BLaER1 (cell line): Measurements from ENCODE around the gene GET3.
A peak's percentile ranks its signal among the peaks of the same experiment; 100 is the strongest.

Source experiments
- H3K27ac ChIP-seq: shearing (Covaris generic); formaldehyde crosslinking; 2 replicates; pipeline ENCODE4 v1.8.1; 2022
- H3K27me3 ChIP-seq: shearing (Covaris generic); formaldehyde crosslinking; 2 replicates; pipeline ENCODE4 v1.8.1; 2022
- H3K36me3 ChIP-seq: shearing (Covaris generic); formaldehyde crosslinking; 2 replicates; pipeline ENCODE4 v1.8.1; 2022
- H3K4me1 ChIP-seq: shearing (Covaris generic); formaldehyde crosslinking; 2 replicates; pipeline ENCODE4 v1.8.1; 2022
- H3K4me2 ChIP-seq: shearing (Covaris generic); formaldehyde crosslinking; 2 replicates; pipeline ENCODE4 v1.8.1; 2022
- H3K4me3 ChIP-seq: shearing (Covaris generic); formaldehyde crosslinking; 2 replicates; pipeline ENCODE4 v1.8.1; 2022
- H3K9ac ChIP-seq: shearing (Covaris generic); formaldehyde crosslinking; 2 replicates; pipeline ENCODE4 v1.8.1; 2022
- H3K9me3 ChIP-seq: shearing (Covaris generic); formaldehyde crosslinking; 2 replicates; pipeline ENCODE4 v1.8.1; 2022
- H4K20me1 ChIP-seq: shearing (Covaris generic); formaldehyde crosslinking; 2 replicates; pipeline ENCODE4 v1.8.1; 2022
- Cebpa-rat ChIP-seq: shearing (Covaris generic); IDR thresholded peaks from 2 replicates; pipeline ENCODE4 v1.8.1; 2022

GET3 gene

DNA sequence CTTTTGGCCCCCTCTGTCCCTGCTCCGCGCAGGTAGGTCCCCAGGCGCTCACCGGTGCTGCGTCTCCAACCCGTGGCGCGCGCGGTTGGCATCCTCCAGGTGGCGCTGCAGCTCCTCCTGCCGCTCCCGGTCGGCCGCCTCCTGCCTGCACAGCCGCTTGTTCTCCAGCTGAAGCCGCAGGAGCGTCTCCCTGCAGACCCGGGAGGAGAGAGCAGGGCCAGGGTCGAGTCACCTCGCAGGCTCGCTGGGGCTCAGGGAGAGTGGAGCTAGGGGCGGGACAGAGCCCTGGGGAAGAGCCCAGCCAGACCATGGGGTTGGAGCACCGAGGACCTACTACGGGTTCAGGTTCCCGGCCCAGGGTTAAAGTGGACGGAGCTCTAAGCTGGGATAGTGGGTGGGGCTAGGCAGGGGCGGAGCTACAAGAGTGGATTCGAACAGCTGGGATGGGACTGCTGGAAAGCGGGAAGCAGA is 28.8 kb downstream of the GET3 start:
- H3K4me2 ChIP-seq = peak overlapping the region; percentile 80
- peak overlapping the region; percentile 59 for H3K4me3 ChIP-seq
- no peaks in the 10 kb centered on the region for H3K27me3 ChIP-seq
- no peaks in the 10 kb centered on the region for H3K9me3 ChIP-seq
- H3K4me1 ChIP-seq = peaks cover 25% of the 10 kb centered on the region
- no peak overlapping the region for H3K27ac ChIP-seq
- H3K9ac ChIP-seq = peak overlapping the region; percentile 53; the same call in 1 of the 2 replicates
- no peak for TF ChIP-seq Cebpa-rat
- H4K20me1 ChIP-seq = no peaks in the 10 kb centered on the region
- peaks cover 30% of the 10 kb centered on the region for H3K36me3 ChIP-seq

DNA sequence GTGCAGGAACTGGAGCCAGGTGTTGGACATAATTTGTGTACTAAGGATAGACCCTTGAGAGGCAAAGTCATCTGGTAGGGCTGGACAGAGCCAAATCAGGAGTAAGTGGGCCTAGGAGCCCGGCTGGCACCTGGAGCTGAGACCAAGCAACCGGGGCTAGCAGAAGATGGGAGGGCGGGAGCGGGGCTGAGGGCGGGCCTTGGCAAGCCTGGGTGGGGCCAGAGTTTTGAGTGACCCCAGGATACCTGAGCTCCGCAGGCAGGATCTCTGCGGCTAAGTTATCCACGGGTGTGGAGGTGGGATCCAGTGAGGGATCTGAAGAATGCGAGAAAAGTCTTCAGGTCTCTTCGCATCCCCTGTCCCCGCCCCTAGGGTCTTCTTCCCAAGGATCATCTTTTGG is 29.9 kb downstream of the GET3 start:
- H3K27ac ChIP-seq = no peak overlapping the region
- no peaks in the 10 kb centered on the region for H3K27me3 ChIP-seq
- H3K9ac ChIP-seq = no peak overlapping the region
- no peaks in the 10 kb centered on the region for H3K9me3 ChIP-seq
- peaks cover 25% of the 10 kb centered on the region for H3K4me1 ChIP-seq
- no peak overlapping the region for H3K4me3 ChIP-seq
- TF ChIP-seq Cebpa-rat = no peak
- H3K36me3 ChIP-seq = peaks cover 30% of the 10 kb centered on the region
- H3K4me2 ChIP-seq = no peak overlapping the region
- no peaks in the 10 kb centered on the region for H4K20me1 ChIP-seq

DNA sequence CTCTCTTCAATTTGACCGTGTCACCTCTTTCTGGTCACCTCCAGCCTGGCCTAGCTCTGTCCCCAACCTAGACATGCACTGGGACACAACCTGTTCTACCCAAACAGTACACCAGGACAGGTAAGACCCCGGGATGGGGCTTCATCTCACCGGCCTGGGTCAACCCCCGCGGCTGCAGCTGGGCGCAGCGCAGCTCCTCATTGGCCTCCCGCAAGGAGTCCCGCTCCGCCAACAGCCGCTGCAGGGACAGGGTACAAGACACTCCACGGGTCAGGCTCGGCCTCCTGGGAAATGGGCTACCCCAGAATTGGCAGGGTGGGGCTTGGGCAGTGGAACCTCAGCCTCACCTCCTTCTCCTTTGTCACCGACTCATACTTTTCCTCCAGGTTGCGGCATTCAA is 30.4 kb downstream of the GET3 start:
- Histone ChIP-seq H3K27ac (no peak overlapping the region), H3K36me3 (peaks cover 28% of the 10 kb centered on the region), H3K27me3 (no peaks in the 10 kb centered on the region), H3K4me2 (no peak overlapping the region), H3K9me3 (no peaks in the 10 kb centered on the region), H3K4me1 (peaks cover 25% of the 10 kb centered on the region), H3K9ac (no peak overlapping the region), H3K4me3 (no peak overlapping the region), H4K20me1 (no peaks in the 10 kb centered on the region)
- TF ChIP-seq Cebpa-rat = no peak

DNA sequence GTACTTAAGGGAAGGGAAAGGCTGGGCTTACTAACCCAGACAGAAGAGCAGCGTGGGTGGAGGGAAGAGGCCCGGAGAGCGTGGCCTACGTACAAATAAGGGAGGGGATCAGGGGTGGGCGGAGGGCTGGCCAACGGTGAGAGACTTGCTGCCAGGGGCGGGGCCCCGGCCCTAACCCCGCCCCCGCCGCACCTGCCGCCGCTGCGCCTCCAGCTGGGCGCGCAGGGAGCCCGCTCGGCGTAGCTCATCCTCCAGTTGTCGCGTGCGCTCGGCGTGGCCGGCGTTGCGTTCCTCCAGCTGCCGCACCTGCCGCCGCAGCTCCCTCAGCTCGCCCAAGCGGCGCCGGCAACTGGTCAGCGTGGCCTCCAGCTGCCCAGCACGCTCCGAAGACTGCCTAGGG is 32.4 kb downstream of the GET3 start:
- peak overlapping the region; percentile 88 for H3K4me2 ChIP-seq
- no peaks in the 10 kb centered on the region for H3K9me3 ChIP-seq
- no peaks in the 10 kb centered on the region for H3K27me3 ChIP-seq
- peak overlapping the region; percentile 36; the same call in 1 of the 2 replicates for H3K4me3 ChIP-seq
- peaks cover 36% of the 10 kb centered on the region for H3K4me1 ChIP-seq
- TF ChIP-seq Cebpa-rat = no peak
- H4K20me1 ChIP-seq = no peaks in the 10 kb centered on the region
- peaks cover 13% of the 10 kb centered on the region; the same call in 1 of the 2 replicates for H3K36me3 ChIP-seq
- peak overlapping the region; percentile 62; the same call in 1 of the 2 replicates for H3K27ac ChIP-seq
- peak overlapping the region; percentile 52; the same call in 1 of the 2 replicates for H3K9ac ChIP-seq

DNA sequence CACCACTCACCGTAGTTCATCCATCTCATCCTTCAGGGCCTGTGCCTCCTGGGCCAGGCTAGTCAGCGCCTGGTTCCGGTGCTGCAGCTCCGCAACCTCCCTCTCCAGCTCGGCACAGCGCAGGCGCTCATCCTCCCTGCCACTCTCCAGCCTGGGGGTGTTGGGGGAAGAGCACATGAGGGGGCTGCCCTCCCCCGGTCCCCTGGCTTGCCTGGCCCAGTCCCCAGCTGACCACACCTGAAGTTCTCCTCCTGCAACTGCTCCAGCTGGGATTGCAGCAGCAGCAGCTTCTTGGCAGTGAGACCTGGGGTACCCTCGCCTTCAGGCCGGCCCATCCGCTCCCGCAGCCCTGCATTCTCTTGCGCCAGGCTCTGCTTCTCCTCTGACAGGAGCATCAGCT is 33.6 kb downstream of the GET3 start:
- Histone ChIP-seq H3K4me1 (peaks cover 37% of the 10 kb centered on the region), H3K27me3 (no peaks in the 10 kb centered on the region)
- TF ChIP-seq Cebpa-rat = no peak

DNA sequence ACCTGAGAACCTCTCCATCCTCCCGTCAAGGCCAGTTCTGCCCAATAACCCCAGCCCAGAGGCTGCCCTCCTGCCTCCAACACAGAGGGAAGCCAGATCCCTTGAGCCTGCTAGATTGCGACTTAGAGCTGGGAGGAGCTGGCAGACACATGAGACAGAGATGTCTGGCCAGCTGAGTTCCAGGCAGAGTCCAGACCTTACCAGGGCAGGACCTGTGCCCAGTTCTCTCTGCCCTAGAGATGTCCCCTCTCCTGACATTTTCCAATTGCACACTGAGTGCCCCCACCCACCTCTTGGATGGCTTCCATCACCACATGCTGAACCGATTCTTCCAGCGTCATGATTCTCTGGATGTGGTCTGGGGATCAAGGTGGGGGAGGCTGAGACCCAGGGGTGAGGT is 35.0 kb downstream of the GET3 start:
- no peaks in the 10 kb centered on the region for H3K27me3 ChIP-seq
- H3K4me1 ChIP-seq = peaks cover 37% of the 10 kb centered on the region
- peaks cover 5% of the 10 kb centered on the region; the same call in 1 of the 2 replicates for H3K36me3 ChIP-seq
- H3K4me3 ChIP-seq = no peak overlapping the region
- no peaks in the 10 kb centered on the region for H3K9me3 ChIP-seq
- no peaks in the 10 kb centered on the region for H4K20me1 ChIP-seq
- no peak overlapping the region for H3K27ac ChIP-seq
- no peak overlapping the region for H3K9ac ChIP-seq
- TF ChIP-seq Cebpa-rat = no peak
- no peak overlapping the region for H3K4me2 ChIP-seq

More for the DNA sequence above, 33.6 kb downstream of the GET3 start:
- H3K36me3 ChIP-seq = peaks cover 5% of the 10 kb centered on the region; the same call in 1 of the 2 replicates
- H3K4me2 ChIP-seq = no peak overlapping the region
- no peak overlapping the region for H3K27ac ChIP-seq
- H3K4me3 ChIP-seq = no peak overlapping the region
- no peaks in the 10 kb centered on the region for H3K9me3 ChIP-seq
- no peaks in the 10 kb centered on the region for H4K20me1 ChIP-seq
- no peak overlapping the region for H3K9ac ChIP-seq

DNA sequence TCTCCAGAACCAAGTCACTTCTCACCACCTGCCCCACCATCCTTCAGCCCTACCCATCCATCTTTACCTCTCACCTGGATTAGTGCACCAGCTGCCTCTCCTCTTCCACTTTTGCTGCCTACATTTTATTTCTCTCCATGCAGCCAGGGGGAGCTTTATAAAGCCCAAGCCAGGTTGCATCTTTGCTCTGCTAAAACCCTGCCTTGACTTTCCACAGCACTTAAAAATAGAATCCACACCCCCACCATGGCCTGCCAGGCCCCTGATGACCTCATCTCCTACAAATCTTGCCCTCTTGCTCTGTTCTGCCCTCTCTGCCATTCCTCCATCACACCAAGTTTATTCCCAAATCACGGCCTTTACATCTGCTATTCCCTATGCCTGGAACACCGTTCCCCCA is 36.3 kb downstream of the GET3 start:
- TF ChIP-seq Cebpa-rat = no peak
- H3K27me3 ChIP-seq = no peaks in the 10 kb centered on the region
- no peaks in the 10 kb centered on the region for H3K9me3 ChIP-seq
- no peak overlapping the region for H3K4me2 ChIP-seq
- H3K27ac ChIP-seq = no peak overlapping the region
- H3K9ac ChIP-seq = no peak overlapping the region
- H3K4me3 ChIP-seq = no peak overlapping the region
- no peaks in the 10 kb centered on the region for H3K36me3 ChIP-seq
- H4K20me1 ChIP-seq = no peaks in the 10 kb centered on the region
- H3K4me1 ChIP-seq = peaks cover 49% of the 10 kb centered on the region

DNA sequence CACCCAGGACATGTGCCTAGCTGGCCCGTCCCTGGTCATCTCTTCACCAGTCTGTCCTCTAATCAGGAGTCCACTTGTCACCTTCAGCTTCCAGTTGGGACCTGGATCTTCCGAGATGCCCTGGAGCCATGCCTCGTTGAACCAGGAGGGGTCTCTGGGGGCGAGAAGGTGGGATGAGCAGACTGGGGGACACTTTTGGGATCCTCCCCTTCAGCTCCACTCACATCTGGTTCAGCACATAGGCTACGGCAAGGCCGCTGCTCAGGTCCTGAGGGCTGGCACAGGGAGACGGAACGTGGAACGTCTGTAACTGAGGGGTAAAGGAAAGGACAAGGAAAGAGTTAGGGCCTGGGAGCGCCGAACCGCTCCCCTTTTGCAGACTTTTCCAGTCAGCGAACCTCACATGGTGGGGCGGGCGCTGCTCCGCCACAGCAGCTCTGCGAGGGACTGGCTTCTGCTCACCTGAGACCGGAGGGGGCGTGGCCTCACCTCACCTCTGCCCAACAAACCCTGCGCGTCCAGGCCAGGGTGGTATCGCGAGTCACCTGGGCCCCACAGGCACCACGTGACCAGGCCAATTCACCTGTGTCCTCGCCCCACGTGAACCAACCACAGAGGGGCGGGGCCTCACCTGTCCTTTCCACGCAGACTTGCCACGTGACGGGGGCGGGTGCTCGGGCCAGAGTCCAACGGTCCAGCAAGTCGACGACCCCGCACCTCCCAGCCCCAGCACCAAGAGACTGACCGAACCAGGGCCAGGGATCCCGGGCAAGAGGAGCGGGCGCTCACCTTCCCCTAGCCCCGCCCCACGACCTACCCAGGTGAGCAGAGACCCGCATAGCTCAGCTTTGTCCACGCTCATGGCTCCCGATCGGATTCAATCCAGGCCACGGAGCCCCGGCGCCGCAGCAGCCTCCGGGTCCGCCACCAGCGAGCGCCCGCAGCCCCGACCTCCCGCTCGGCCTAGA is 37.6 kb downstream of the GET3 start, which contains the start of gene HOOK2:
TSS of gene HOOK2 (minus strand) at position 965 of the 968 bp plus-strand sequence. CDS start at position 862, 103 bp downstream.
- peak within 1 kb of the TSS; percentile 87 for H3K9ac ChIP-seq
- H3K9me3 ChIP-seq = no peaks in the 10 kb centered on the region
- H3K4me3 ChIP-seq = peak within 1 kb of the TSS; percentile 82
- no peaks in the 10 kb centered on the region for H3K36me3 ChIP-seq
- peaks cover 53% of the 10 kb centered on the region for H3K4me1 ChIP-seq
- H3K4me2 ChIP-seq = peak within 1 kb of the TSS; percentile 99
- TF ChIP-seq Cebpa-rat = no peak
- H3K27ac ChIP-seq = peak within 1 kb of the TSS; percentile 74
- H4K20me1 ChIP-seq = no peaks in the 10 kb centered on the region
- no peaks in the 10 kb centered on the region for H3K27me3 ChIP-seq

DNA sequence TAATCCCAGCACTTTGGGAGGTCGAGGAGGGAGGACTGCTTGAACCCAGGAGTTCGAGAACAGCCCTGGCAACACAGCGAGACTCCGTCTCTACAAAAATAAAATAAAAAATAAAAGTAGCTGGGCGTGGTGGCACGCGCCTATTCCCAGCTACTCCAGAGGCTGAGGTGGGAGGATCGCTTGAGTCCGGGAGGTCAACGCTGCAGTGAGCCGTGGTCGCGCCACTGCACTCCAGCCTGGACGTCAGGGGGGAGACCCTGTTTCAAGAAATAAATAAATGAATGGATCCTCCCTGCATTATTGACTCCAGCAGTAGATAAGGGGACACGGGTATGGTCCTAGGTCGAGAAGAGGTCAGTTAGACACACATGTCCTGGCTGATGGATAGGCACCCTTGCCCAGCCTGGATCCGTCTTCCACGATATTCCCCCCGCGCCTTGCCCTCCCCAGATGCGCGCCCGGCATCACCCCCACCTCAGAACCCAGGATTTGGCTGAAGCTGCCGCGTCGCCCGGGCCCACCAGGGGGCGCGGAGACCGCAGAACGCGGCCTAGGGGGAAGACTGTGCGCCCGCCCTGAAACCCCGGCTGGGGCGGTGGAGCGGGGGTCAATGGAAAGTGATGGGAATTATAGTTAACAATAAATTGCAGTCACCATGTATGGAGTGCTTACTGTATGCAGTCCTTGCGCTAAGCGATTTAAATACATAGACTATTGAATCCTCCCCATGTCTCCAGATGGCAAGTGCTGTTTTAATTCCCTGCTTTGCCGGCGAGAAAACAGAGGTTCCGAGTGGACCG is 40.1 kb downstream of the GET3 start:
- no peaks in the 10 kb centered on the region for H4K20me1 ChIP-seq
- H3K36me3 ChIP-seq = no peaks in the 10 kb centered on the region
- H3K9me3 ChIP-seq = no peaks in the 10 kb centered on the region
- peak overlapping the region; percentile 83 for H3K27ac ChIP-seq
- peak overlapping the region; percentile 76 for H3K9ac ChIP-seq
- H3K4me2 ChIP-seq = peak overlapping the region; percentile 99
- H3K27me3 ChIP-seq = no peaks in the 10 kb centered on the region
- no peak for TF ChIP-seq Cebpa-rat
- H3K4me3 ChIP-seq = peak overlapping the region; percentile 68
- H3K4me1 ChIP-seq = peaks cover 63% of the 10 kb centered on the region
